HG03442 (cell line): ENCODE measurements around the gene YRDC.
"Not testable (repeated sequence)": the region's sequence is repeated elsewhere in the genome, so short reads cannot be mapped to it uniquely, and the experiment has no call there.

Source experiments
- ATAC-seq: cut with Tn5 transposase; IDR thresholded peaks from one replicate; pipeline ENCODE4 v1.9.1; 2021; ENCODE audit warnings: mild to moderate bottlenecking, moderate library complexity; ENCODE audit not compliant: unreplicated experiment

YRDC gene

GRCh38 chr1:37776946-37777516 is 31.0 kb downstream of the YRDC start:
- no peak for ATAC-seq

GRCh38 chr1:37771440-37771839 is 36.6 kb downstream of the YRDC start:
- not testable (repeated sequence) for ATAC-seq

GRCh38 chr1:37767488-37767887 is 40.5 kb downstream of the YRDC start:
- no peak for ATAC-seq

- no peak for ATAC-seq
Measured at GRCh38 chr1:37765916-37766664, 41.9 kb downstream of the YRDC start.

GRCh38 chr1:37764888-37765441 is 43.0 kb downstream of the YRDC start, which contains the start of gene EPHA10:
EPHA10 (minus strand) TSS chr1:37765120; CDS start chr1:37765066, 54 bp downstream.
- no peak for ATAC-seq

GRCh38 chr1:37764414-37764825 is 43.6 kb downstream of the YRDC start:
- ATAC-seq: no peak

- ATAC-seq: no peak
Measured at GRCh38 chr1:37763791-37764413, 44.1 kb downstream of the YRDC start.

GRCh38 chr1:37762516-37762915 is 45.5 kb downstream of the YRDC start:
- no peak for ATAC-seq

GRCh38 chr1:37761416-37762095 is 46.5 kb downstream of the YRDC start:
- ATAC-seq: no peak

- no peak for ATAC-seq
Measured at GRCh38 chr1:37759451-37759850, 48.6 kb downstream of the YRDC start.

GRCh38 chr1:37755951-37756560 is 52.0 kb downstream of the YRDC start:
- no peak for ATAC-seq

- no peak for ATAC-seq
Measured at GRCh38 chr1:37755290-37755689, 52.7 kb downstream of the YRDC start.

GRCh38 chr1:37753473-37754321 is 54.3 kb downstream of the YRDC start:
- no peak for ATAC-seq
